OCI-LY1 (cell line): ENCODE data around the gene ACOT11.

Source experiments
- H2AFZ ChIP-seq: fragments of 200-600 bp; sonication (generic), shearing (Covaris generic); 2 replicates; pipeline ENCODE4 v1.6.0; 2014; ENCODE audit warnings: antibody characterized with exemption, mild to moderate bottlenecking, low read length
- H3F3A ChIP-seq: fragments of 200-600 bp; sonication (generic), shearing (Covaris generic); 2 replicates; pipeline ENCODE4 v1.6.0; 2014; ENCODE audit warnings: mild to moderate bottlenecking, antibody characterized with exemption, low read length, moderate library complexity; ENCODE audit not compliant: insufficient read depth
- H3K27ac ChIP-seq: fragments of 200-600 bp; sonication (generic); 2 replicates; pipeline ENCODE4 v1.5.1; 2014; ENCODE audit warnings: low read length, mixed run types, mild to moderate bottlenecking, low read depth; ENCODE audit not compliant: poor library complexity, severe bottlenecking
- H3K27me3 ChIP-seq: fragments of 200-600 bp; sonication (generic); 2 replicates; pipeline ENCODE4 v1.6.0; 2014; ENCODE audit warnings: antibody characterized with exemption, mild to moderate bottlenecking, low read length, moderate library complexity; ENCODE audit not compliant: insufficient read depth
- H3K36me3 ChIP-seq: fragments of 200-600 bp; sonication (generic); 2 replicates; pipeline ENCODE4 v1.6.1; 2014; ENCODE audit warnings: mild to moderate bottlenecking, antibody characterized with exemption, low read length, moderate library complexity, mixed read lengths; ENCODE audit not compliant: insufficient read depth
- H3K4me1 ChIP-seq: fragments of 200-600 bp; sonication (generic); 2 replicates; pipeline ENCODE4 v1.5.1; 2014; ENCODE audit warnings: mild to moderate bottlenecking, low read length, moderate library complexity; ENCODE audit not compliant: insufficient read depth, severe bottlenecking
- H3K4me2 ChIP-seq: fragments of 200-600 bp; sonication (generic), shearing (Covaris generic); 2 replicates; pipeline ENCODE4 v1.6.1; 2014; ENCODE audit warnings: low read length
- H3K4me3 ChIP-seq: fragments of 200-600 bp; sonication (generic); 2 replicates; pipeline ENCODE4 v1.5.1; 2014; ENCODE audit warnings: low read length, low read depth, mild to moderate bottlenecking, mixed read lengths; ENCODE audit not compliant: poor library complexity, severe bottlenecking
- H3K79me2 ChIP-seq: fragments of 200-600 bp; shearing (Covaris generic); 2 replicates; pipeline ENCODE4 v1.6.1; 2016; ENCODE audit warnings: mixed run types, low read length, mixed read lengths; ENCODE audit not compliant: insufficient read depth
- H3K9ac ChIP-seq: fragments of 200-600 bp; sonication (generic), shearing (Covaris generic); 2 replicates; pipeline ENCODE4 v1.6.1; 2014; ENCODE audit warnings: mild to moderate bottlenecking, low read length, mixed read lengths
- H3K9me2 ChIP-seq: fragments of 200-600 bp; sonication (generic), shearing (Covaris generic); 2 replicates; pipeline ENCODE4 v1.6.1; 2014; ENCODE audit warnings: low read depth, mild to moderate bottlenecking, low read length, mixed read lengths
- H3K9me3 ChIP-seq: fragments of 200-600 bp; shearing (Covaris generic); 2 replicates; pipeline ENCODE4 v1.6.1; 2014; ENCODE audit warnings: low read length, mixed read lengths
- H4K20me1 ChIP-seq: fragments of 200-600 bp; sonication (generic), shearing (Covaris generic); 2 replicates; pipeline ENCODE4 v1.6.0; 2016; ENCODE audit warnings: mild to moderate bottlenecking, low read length; ENCODE audit not compliant: insufficient read depth
- EZH2 ChIP-seq: fragments of 200-600 bp; sonication (generic), shearing (Covaris generic); IDR thresholded peaks from 2 replicates; pipeline ENCODE4 v1.8.0; 2017; ENCODE audit warnings: borderline replicate concordance, mixed run types, mild to moderate bottlenecking, antibody characterized with exemption, low read length, moderate library complexity, mixed read lengths
- TF ChIP-seq, protein P1 (sequence below): fragments of 200-600 bp; sonication (generic), shearing (Covaris generic); IDR thresholded peaks from 2 replicates; pipeline ENCODE4 v1.5.1; 2017; ENCODE audit warnings: mild to moderate bottlenecking, antibody characterized with exemption, low read length, moderate library complexity, mixed read lengths

Gene ACOT11

GRCh38 chr1:54565113-54565501, 17.1 kb downstream of the ACOT11 start:
- Histone ChIP-seq H3K27ac (no peak overlapping the region), H2AFZ (no peak overlapping the region)

GRCh38 chr1:54566438-54567141, 18.6 kb downstream of the ACOT11 start:
- Histone ChIP-seq H4K20me1 (no peaks in the 10 kb centered on the region), H3K9me2 (no peaks in the 10 kb centered on the region), H3K79me2 (no peaks in the 10 kb centered on the region), H3K4me2 (no peak overlapping the region), H3K9ac (no peak overlapping the region), H3K27me3 (no peaks in the 10 kb centered on the region), H3K4me3 (no peak overlapping the region), H3K4me1 (no peaks in the 10 kb centered on the region), H3F3A (no peaks in the 10 kb centered on the region), H3K36me3 (no peaks in the 10 kb centered on the region), H2AFZ (no peak overlapping the region), H3K27ac (no peak overlapping the region), H3K9me3 (no peaks in the 10 kb centered on the region)
- TF ChIP-seq, protein P1, sequence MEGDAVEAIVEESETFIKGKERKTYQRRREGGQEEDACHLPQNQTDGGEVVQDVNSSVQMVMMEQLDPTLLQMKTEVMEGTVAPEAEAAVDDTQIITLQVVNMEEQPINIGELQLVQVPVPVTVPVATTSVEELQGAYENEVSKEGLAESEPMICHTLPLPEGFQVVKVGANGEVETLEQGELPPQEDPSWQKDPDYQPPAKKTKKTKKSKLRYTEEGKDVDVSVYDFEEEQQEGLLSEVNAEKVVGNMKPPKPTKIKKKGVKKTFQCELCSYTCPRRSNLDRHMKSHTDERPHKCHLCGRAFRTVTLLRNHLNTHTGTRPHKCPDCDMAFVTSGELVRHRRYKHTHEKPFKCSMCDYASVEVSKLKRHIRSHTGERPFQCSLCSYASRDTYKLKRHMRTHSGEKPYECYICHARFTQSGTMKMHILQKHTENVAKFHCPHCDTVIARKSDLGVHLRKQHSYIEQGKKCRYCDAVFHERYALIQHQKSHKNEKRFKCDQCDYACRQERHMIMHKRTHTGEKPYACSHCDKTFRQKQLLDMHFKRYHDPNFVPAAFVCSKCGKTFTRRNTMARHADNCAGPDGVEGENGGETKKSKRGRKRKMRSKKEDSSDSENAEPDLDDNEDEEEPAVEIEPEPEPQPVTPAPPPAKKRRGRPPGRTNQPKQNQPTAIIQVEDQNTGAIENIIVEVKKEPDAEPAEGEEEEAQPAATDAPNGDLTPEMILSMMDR, result no peak
- no peak for TF ChIP-seq EZH2

More at GRCh38 chr1:54565113-54565501, 17.1 kb downstream of the ACOT11 start:
- no peaks in the 10 kb centered on the region for H4K20me1 ChIP-seq
- H3K9me2 ChIP-seq, result no peaks in the 10 kb centered on the region
- H3K79me2 ChIP-seq, result no peaks in the 10 kb centered on the region
- no peaks in the 10 kb centered on the region for H3K9me3 ChIP-seq
- H3K27me3 ChIP-seq, result no peaks in the 10 kb centered on the region
- TF ChIP-seq, protein P1, result no peak
- no peak for TF ChIP-seq EZH2
- H3K4me2 ChIP-seq, result no peak overlapping the region
- no peaks in the 10 kb centered on the region for H3K36me3 ChIP-seq
- no peaks in the 10 kb centered on the region for H3F3A ChIP-seq
- H3K4me1 ChIP-seq, result no peaks in the 10 kb centered on the region
- no peak overlapping the region for H3K4me3 ChIP-seq
- H3K9ac ChIP-seq, result no peak overlapping the region

DNA sequence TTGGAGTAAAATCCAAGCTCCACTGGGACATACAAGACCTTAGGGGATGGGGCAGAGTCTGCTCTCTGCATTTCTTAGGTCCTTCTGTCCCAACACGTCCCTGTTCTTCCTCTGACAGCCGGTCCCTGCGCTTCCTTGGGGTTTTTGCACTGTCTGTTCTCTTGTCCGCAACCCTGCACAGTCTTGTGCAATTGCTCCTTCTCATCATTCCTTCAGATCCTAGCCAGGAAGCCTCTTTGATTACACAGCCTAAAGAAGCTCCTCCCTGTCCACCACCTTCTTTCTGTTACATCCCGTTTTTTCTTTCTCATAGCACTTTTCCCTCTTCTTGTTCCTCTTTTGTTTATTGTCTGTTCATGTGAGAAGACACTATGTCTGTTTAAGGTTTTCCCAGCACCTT, 19.9 kb downstream of the ACOT11 start:
- Histone ChIP-seq H3K9ac (no peak overlapping the region), H3K9me3 (no peaks in the 10 kb centered on the region), H3K4me2 (no peak overlapping the region), H3K9me2 (no peaks in the 10 kb centered on the region), H3K27me3 (0 out of 2 replicates have a peak, but pooled peaks cover 3% of the 10 kb centered on the region), H3K4me3 (no peak overlapping the region), H3K4me1 (no peaks in the 10 kb centered on the region), H3F3A (no peaks in the 10 kb centered on the region), H2AFZ (no peak overlapping the region), H3K36me3 (no peaks in the 10 kb centered on the region), H3K27ac (no peak overlapping the region), H4K20me1 (no peaks in the 10 kb centered on the region), H3K79me2 (no peaks in the 10 kb centered on the region)
- no peak for TF ChIP-seq EZH2
- TF ChIP-seq, protein P1, result no peak
